Osteocyte (in vitro differentiated cells): ENCODE measurements around the gene GRIA4. TPM values are rescaled to one million over a fixed set of nuclear protein-coding genes. Genes with fewer than 3 reads are reported as not detected.

Source experiments
- DNase-seq: peaks from one replicate; pipeline ENCODE4 v3.0.0; 2021; ENCODE audit warnings: mixed read lengths; ENCODE audit not compliant: unreplicated experiment; ENCODE audit errors: extremely low spot score
- H3K27ac Mint-ChIP-seq: one replicate; pipeline ENCODE4 v1.8.0; 2021; ENCODE audit warnings: mild to moderate bottlenecking, mixed read lengths; ENCODE audit not compliant: unreplicated experiment
- H3K27me3 Mint-ChIP-seq: one replicate; pipeline ENCODE4 v1.8.0; 2021; ENCODE audit warnings: mixed read lengths; ENCODE audit not compliant: unreplicated experiment
- H3K36me3 Mint-ChIP-seq: one replicate; pipeline ENCODE4 v1.8.0; 2021; ENCODE audit warnings: mixed read lengths; ENCODE audit not compliant: unreplicated experiment
- H3K4me1 Mint-ChIP-seq: one replicate; pipeline ENCODE4 v1.8.0; 2021; ENCODE audit warnings: mixed read lengths; ENCODE audit not compliant: unreplicated experiment
- H3K4me3 Mint-ChIP-seq: one replicate; pipeline ENCODE4 v1.8.0; 2021; ENCODE audit warnings: mild to moderate bottlenecking, moderate library complexity, mixed read lengths; ENCODE audit not compliant: unreplicated experiment
- H3K9me3 Mint-ChIP-seq: one replicate; pipeline ENCODE4 v1.8.0; 2021; ENCODE audit warnings: mixed read lengths; ENCODE audit not compliant: unreplicated experiment
- CTCF ChIP-seq: fragments of 200-600 bp; sonication (generic); IDR thresholded peaks from 2 replicates; pipeline ENCODE4 v1.5.0; 2021; ENCODE audit warnings: antibody characterized with exemption, mild to moderate bottlenecking, moderate library complexity
- total RNA-seq: library from RNA; stranded (reverse); gene quantifications from 2 replicates; pipeline ENCODE4 v1.2.1, GENCODE V29; 2021

Gene GRIA4
- total RNA-seq, 1 donor from 2014 or later = not detected

GRCh38 chr11:105738986-105739795 is 129.3 kb downstream of the GRIA4 start:
- H3K9me3 Mint-ChIP-seq = no peaks in the 10 kb centered on the region
- DNase-seq = no peak
- no peaks in the 10 kb centered on the region for H3K36me3 Mint-ChIP-seq
- no peak for TF ChIP-seq CTCF
- no peak overlapping the region for H3K4me3 Mint-ChIP-seq
- no peaks in the 10 kb centered on the region for H3K27me3 Mint-ChIP-seq
- no peaks in the 10 kb centered on the region for H3K4me1 Mint-ChIP-seq
- no peak overlapping the region for H3K27ac Mint-ChIP-seq

GRCh38 chr11:105740164-105740903 is 130.5 kb downstream of the GRIA4 start:
- H3K4me3 Mint-ChIP-seq = no peak overlapping the region

GRCh38 chr11:105741488-105742020 is 131.7 kb downstream of the GRIA4 start:
- no peak for TF ChIP-seq CTCF
- H3K36me3 Mint-ChIP-seq = no peaks in the 10 kb centered on the region

More at GRCh38 chr11:105740164-105740903, 130.5 kb downstream of the GRIA4 start:
- H3K27me3 Mint-ChIP-seq = no peaks in the 10 kb centered on the region
- H3K36me3 Mint-ChIP-seq = no peaks in the 10 kb centered on the region
- no peak for TF ChIP-seq CTCF
- H3K4me1 Mint-ChIP-seq = no peaks in the 10 kb centered on the region
- DNase-seq = no peak
- no peak overlapping the region for H3K27ac Mint-ChIP-seq
- H3K9me3 Mint-ChIP-seq = no peaks in the 10 kb centered on the region

GRCh38 chr11:105754260-105754659 is 144.4 kb downstream of the GRIA4 start:
- H3K27me3 Mint-ChIP-seq = peaks cover under 1% of the 10 kb centered on the region
- H3K36me3 Mint-ChIP-seq = no peaks in the 10 kb centered on the region
- H3K4me3 Mint-ChIP-seq = no peak overlapping the region
- H3K9me3 Mint-ChIP-seq = no peaks in the 10 kb centered on the region
- DNase-seq = no peak
- H3K4me1 Mint-ChIP-seq = no peaks in the 10 kb centered on the region
- no peak overlapping the region for H3K27ac Mint-ChIP-seq
- TF ChIP-seq CTCF = no peak

More at GRCh38 chr11:105741488-105742020, 131.7 kb downstream of the GRIA4 start:
- Mint-ChIP-seq H3K4me3 (no peak overlapping the region), H3K9me3 (no peaks in the 10 kb centered on the region), H3K4me1 (no peaks in the 10 kb centered on the region), H3K27ac (no peak overlapping the region), H3K27me3 (no peaks in the 10 kb centered on the region)
- DNase-seq = no peak

- TF ChIP-seq CTCF = no peak
- H3K9me3 Mint-ChIP-seq = no peaks in the 10 kb centered on the region
- H3K4me1 Mint-ChIP-seq = no peaks in the 10 kb centered on the region
- no peak overlapping the region for H3K4me3 Mint-ChIP-seq
- no peak overlapping the region for H3K27ac Mint-ChIP-seq
- no peak for DNase-seq
- H3K27me3 Mint-ChIP-seq = no peaks in the 10 kb centered on the region
- H3K36me3 Mint-ChIP-seq = no peaks in the 10 kb centered on the region
These were observed 144.8 kb downstream of the GRIA4 start for GRCh38 chr11:105754716-105755115.
